GM18499 (cell line): ENCODE measurements around the gene PPP3CA.
"Not testable (repeated sequence)": the region's sequence is repeated elsewhere in the genome, so short reads cannot be mapped to it uniquely, and the experiment has no call there.

ENCODE experiments used
- ATAC-seq: cut with Tn5 transposase; IDR thresholded peaks from one replicate; pipeline ENCODE4 v1.9.1; 2021; ENCODE audit warnings: moderate number of reproducible peaks; ENCODE audit not compliant: insufficient read depth, unreplicated experiment

The PPP3CA gene

GRCh38 chr4:101183666-101184373, 163.5 kb downstream of the PPP3CA start:
- no peak for ATAC-seq

GRCh38 chr4:101183221-101183620, 164.1 kb downstream of the PPP3CA start:
- no peak for ATAC-seq

GRCh38 chr4:101182688-101183087, 164.6 kb downstream of the PPP3CA start:
- ATAC-seq: not testable (repeated sequence)

DNA sequence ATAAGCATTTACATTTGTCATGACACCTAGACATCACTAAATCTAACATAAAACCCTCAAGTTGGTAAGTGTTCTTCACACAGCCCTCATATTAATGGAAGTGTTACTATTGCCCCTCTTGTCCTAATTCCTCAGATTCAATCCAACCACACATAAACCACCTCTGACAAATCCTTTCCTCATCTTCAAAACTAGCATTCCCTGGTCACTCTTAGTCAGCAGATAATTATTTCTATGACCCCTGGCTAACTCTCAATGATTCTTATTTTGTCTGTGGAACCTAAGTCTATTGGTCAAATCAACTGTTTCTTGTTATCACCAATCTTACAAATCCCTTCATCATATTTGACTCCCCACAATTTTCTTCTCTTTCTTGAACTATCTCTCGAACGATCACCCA, 168.6 kb downstream of the PPP3CA start:
- ATAC-seq: no peak

DNA sequence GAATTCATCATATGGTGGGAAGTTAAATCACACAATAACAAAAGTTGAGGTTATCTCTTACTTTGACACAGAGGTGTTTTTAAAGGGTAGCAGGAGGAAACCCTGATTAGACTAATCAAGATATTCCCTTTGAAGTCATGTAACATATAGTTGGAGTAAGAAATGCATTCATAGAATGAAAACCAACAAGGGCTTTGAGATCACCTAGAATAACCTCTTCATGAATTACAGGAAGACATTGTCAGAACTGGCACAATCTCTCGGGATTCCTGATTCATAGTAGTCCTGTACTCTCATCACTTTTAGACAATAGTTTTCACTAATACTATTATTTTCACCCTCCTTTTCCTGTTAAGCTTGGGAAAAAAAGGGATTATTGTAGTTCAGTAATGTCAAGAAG, 170.2 kb downstream of the PPP3CA start:
- ATAC-seq: no peak

DNA sequence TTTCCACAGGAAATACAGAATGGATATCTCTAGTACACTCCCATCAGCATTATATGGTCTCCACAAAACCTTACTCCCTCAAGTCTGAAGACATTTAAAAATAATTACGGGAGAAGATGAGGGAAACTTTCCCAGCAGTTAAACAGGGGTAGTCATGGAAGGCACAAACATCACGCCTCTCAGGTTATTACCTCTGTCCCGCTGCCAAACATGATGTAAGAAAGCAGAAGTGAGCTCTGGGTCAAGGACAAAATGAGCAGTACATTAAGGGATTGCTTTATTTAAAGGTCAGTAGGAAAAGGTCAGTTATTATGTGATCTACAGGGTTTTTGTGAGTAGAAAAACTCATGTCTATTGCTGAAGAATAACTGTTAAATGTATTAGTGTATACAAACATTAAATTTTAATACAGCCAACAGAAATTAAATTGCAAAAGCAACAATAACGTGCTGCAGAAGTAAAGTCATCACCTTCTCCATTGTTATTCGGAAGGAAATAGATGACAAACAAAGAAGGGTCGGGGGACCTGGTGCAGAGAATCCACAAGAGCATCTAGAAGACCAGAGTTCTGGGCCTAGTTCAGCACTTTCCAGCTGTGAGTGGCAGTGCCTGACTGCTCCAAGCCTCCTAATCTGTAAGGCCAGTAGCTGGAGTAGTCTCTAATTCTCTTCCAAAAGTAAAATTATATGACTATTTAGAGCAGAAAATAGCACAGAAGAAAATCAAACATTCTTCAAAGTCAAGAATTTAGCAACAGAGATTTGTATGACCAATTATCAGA, 171.2 kb downstream of the PPP3CA start:
- ATAC-seq: no peak

DNA sequence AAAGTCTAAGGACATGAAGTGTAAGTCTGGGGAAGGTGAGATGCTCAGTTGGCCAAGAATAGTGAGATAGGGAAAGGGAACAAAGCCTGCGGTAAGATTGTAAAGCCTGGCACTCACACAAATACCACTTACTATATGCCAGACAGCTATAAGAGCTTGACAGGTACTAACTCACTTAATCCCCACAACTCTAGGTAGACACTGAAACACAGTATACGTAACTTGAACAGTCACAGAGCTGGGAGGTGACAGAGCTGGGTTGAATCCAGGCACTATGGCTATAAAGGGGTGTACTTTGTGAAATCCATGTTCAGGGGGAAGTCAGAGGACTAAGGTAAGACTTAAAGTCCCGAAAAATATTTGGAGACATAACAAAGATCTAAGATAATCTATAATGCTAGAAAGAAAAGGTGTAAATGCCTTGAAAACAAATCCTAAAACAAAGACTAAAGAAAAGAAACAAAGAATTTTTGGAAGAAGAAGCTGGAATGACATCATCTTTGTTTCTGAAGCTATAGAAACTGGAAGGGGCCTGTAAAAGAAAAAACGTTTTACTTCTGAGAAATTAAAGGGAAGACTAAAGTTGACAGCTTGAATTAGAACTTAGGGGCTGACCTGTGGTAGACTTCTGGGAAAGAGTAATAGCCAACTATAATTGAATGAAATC, 172.5 kb downstream of the PPP3CA start:
- ATAC-seq: no peak

DNA sequence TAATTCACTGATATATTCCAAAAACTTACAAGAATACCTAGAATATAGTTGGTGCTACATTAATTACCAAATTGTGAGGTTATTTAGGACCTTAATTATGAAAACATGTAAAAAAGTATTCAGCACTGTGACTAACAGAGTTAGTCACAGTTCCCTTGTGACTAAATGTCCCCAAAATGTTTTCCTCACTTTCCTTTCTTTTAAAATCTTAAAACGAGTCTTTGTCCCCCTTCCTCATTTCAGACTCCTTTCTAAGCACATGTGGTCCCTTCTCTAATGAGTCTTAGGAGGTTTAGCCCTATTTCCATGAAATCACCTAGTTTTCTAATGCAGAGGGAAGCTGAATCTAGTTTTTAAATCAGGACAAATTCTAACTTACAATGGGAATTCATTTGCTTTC, 175.0 kb downstream of the PPP3CA start:
- ATAC-seq: no peak

DNA sequence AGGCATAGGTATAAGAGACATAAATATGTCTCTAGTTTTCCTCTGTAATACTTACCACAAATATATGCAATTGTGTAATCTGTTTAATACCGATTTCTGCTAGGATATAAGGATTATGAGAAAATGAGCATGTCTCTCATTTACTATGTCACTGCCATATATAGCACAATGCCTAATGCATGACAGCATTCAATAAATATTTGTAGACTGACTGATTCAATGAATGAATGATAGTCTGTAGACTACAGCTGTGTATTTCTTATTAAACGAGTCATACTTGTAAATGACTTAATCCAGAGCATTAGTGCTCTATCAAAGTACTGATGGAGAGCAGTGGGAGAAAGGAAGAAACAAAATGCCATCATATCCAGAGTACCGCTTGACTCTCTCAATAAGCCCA, 175.6 kb downstream of the PPP3CA start:
- ATAC-seq: no peak

GRCh38 chr4:101169044-101170014, 178.0 kb downstream of the PPP3CA start:
- ATAC-seq: peak; percentile 91

DNA sequence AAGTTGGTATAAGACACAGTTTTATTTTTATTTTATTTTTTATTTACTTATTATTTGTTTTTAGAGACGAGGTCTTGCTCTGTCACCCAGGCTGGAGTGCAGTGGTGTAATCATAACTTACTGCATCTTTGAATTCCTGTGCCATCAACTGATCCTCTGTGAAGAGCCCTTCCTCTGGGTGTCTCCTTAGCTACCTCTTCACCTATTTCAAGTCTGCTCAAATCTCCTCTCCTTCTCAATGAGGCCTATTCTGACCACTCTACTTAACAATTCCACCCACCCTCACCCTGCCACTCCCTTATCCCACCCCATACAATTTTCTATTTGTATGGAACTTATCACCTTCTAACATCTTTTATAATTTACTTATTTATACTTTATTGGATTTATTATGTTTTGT, 183.4 kb downstream of the PPP3CA start:
- ATAC-seq: no peak

DNA sequence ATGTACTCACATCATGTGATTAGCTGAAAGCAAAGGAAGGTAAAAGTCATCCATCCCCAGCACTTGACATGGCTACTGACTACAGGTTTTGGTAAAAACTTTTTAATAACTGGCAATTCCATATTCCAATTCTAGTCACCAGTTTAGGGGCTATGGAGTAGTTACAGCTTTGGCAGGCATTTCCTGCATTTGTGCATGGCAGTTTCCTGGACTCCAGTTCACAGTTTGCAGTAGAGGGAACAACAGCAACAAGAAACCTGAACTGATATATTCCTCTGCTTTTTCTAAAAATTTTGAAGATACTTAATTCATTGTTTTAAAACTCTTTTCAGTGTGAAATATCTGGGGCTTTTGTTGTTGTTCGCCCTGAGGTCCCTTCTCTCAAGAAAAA, 184.3 kb downstream of the PPP3CA start:
- no peak for ATAC-seq

- ATAC-seq: no peak
These were observed 186.3 kb downstream of the PPP3CA start for GRCh38 chr4:101160792-101161592.

- no peak for ATAC-seq
These were observed 188.8 kb downstream of the PPP3CA start for GRCh38 chr4:101158507-101158906.

DNA sequence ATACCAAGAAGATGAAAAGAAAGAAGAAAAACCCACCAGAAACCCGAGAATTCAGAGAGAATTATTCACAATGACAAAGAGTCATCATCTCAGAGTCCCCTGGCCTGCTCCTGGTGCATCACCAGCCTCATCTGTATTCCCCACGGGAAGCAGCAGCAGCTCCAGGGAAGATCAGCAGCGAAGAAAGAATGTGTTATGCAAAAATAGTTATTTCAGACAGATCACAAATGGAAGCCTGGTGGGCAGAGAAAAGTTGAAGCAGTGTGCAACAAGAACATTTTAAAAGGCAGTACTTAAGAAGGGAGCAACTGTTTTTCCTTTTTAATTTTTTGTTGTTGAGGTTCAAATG, 189.2 kb downstream of the PPP3CA start:
- ATAC-seq: no peak

DNA sequence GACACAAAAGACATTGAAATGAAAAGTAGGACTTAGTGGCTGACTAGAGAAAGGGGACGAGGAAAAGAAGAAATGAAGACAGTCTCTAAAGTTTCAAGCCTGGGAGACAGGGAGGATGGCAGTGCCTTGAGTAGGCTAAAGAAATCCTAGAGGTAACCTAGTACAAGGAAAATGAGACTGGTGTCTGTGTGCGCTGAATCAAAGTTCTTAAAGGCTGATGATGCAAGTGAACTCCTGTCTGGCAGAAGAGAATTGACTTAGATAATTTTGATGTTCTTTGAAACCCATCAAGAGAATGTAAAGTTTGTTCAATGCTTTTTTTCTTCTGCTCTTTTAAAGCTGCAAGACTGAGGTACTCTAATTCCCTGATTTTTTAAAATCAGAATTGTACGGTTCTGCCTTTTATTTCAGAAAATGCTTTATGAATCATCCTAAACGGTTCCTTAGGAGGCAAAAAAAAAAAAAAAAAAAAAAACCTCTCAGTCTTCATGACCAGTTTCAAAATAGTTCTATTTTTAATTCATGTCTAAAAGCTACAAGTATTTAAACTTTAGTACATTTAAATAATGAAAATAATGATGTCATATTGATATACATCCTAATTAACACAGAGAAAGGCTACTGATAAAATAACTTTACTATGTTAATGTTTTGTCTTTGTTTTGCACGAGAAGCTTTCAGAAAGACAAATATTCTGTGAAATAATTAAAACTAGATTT, 189.8 kb downstream of the PPP3CA start:
- ATAC-seq: no peak

DNA sequence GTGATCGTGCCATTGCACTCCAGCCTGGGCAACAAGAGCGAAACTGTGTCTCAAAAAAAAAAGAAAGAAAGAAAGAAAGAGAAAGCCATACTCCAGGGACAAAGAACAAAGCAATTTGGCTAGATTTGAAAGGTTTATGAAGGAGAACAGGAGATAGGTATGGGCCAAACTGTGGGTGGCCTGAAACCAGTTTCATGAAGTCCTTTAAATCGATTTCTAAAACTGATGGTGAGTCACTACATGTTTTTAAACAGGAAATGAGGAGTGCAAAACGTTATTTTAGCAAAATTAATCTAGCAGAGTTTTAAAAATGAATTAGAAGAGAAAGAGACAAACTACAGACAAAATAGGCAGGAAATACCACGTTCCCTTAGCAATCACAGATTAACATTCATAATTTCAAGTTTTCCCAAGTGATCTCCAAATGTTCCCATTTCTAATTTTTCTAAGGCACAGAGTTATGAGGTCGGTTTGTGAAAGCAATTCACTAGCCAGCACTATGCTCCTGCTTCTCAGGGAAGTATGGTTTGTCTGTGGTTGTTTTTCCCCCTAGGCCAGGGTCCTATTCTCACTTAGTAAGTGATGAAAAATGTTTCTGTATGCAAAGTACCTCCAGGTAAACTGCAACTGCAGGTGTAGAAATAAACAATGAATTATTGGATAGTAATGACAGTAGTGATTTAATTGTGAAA, 190.6 kb downstream of the PPP3CA start:
- no peak for ATAC-seq

DNA sequence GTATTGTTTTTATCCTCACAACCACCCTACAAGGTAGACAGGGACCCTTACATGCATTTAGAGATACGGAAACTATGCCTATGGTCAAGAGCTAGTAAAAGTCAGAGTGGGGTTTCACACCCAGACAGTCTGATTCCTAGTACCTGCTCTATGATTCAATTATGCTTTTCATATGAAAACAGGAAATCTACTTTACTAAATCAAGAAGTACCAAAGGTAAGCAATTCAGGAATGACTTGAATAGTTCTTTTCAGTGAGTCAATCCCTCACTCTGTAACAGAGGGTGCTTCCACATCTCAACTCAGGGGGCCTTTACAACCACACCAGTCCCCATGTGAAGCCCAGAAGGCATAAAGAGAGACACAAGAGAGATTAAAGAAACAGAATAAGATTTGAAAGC, 191.4 kb downstream of the PPP3CA start:
- no peak for ATAC-seq
